IMR-90 (cell line): ENCODE measurements around the gene IGFBP7. TPM values are rescaled to one million over a fixed set of nuclear protein-coding genes. Genes with fewer than 3 reads are reported as not detected.

Experiments used
- ATAC-seq: fragments of 200-7000 bp; cut with Tn5 transposase; 2 replicates; pipeline ENCODE4 v1.9.1; 2020; ENCODE audit warnings: low read depth, mild to moderate bottlenecking, moderate library complexity
- BruUV-seq: library from RNA; stranded (reverse); fragments of 400-500 nt; replicated peaks from 2 replicates; lab custom pipeline; 2021; lab: Mats Ljungman, UMichigan
- CTCF ChIA-PET: fragments of 300-600 bp; formaldehyde crosslinking; extraction: SDS; loops from one replicate; lab custom pipeline; 2021; ENCODE audit warnings: antibody characterized with exemption; lab: Yijun Ruan, JAX
- POLR2A ChIA-PET: fragments of 300-600 bp; sonication (Branson Sonifier 250); formaldehyde crosslinking; loops from one replicate; lab custom pipeline; 2022; ENCODE audit warnings: antibody characterized with exemption; ENCODE audit not compliant: unreplicated experiment; lab: Charles Lee
- DNase-seq: peaks from one replicate; pipeline ENCODE4 v3.0.0; 2013
- H2AFZ ChIP-seq: replicated peaks from 2 replicates; pipeline ENCODE3; 2013; ENCODE audit warnings: low read length, mild to moderate bottlenecking; ENCODE audit not compliant: poor library complexity
- H2AK5ac ChIP-seq: 2 replicates; pipeline ENCODE4 v1.6.1; 2013; ENCODE audit warnings: low read depth, low read length, inconsistent platforms
- H2AK9ac ChIP-seq: replicated peaks from 2 replicates; pipeline ENCODE3; 2013; ENCODE audit warnings: mild to moderate bottlenecking, low read depth, low read length, moderate library complexity; ENCODE audit not compliant: poor library complexity
- H2BK120ac ChIP-seq: 2 replicates; pipeline ENCODE4 v1.6.1; 2013; ENCODE audit warnings: low read depth, low read length, inconsistent platforms
- H2BK15ac ChIP-seq: 3 replicates; pipeline ENCODE4 v1.6.1; 2013; ENCODE audit warnings: low read depth, low read length, inconsistent platforms
- H2BK20ac ChIP-seq: 2 replicates; pipeline ENCODE4 v1.6.1; 2013; ENCODE audit warnings: low read depth, mild to moderate bottlenecking, inconsistent platforms, low read length, moderate library complexity
- H2BK5ac ChIP-seq: 2 replicates; pipeline ENCODE4 v1.6.1; 2013; ENCODE audit warnings: mild to moderate bottlenecking, low read depth, low read length, inconsistent platforms; ENCODE audit not compliant: poor library complexity, severe bottlenecking
- H3K14ac ChIP-seq: replicated peaks from 2 replicates; pipeline ENCODE4 v1.6.1; 2013; ENCODE audit warnings: low read depth, low read length, inconsistent platforms
- H3K18ac ChIP-seq: 2 replicates; pipeline ENCODE4 v1.6.1; 2013; ENCODE audit warnings: low read depth, low read length, control low read depth
- H3K23ac ChIP-seq: 2 replicates; pipeline ENCODE4 v1.6.1; 2013; ENCODE audit warnings: low read depth, low read length, inconsistent platforms
- H3K27ac ChIP-seq: 2 replicates; pipeline ENCODE4 v1.5.1; 2013; ENCODE audit warnings: mild to moderate bottlenecking, control low read depth, low read length; ENCODE audit not compliant: insufficient read depth
- H3K27me3 ChIP-seq: 2 replicates; pipeline ENCODE4 v1.6.1; 2013; ENCODE audit warnings: low read length; ENCODE audit not compliant: control insufficient read depth, insufficient read depth
- H3K36me3 ChIP-seq: 2 replicates; pipeline ENCODE4 v1.6.1; 2013; ENCODE audit warnings: low read length, mixed read lengths; ENCODE audit not compliant: control insufficient read depth, insufficient read depth
- H3K4ac ChIP-seq: 2 replicates; pipeline ENCODE4 v1.6.1; 2013; ENCODE audit warnings: low read depth, low read length, inconsistent platforms
- H3K4me1 ChIP-seq: 2 replicates; pipeline ENCODE4 v1.6.1; 2013; ENCODE audit warnings: low read length, mixed read lengths; ENCODE audit not compliant: control insufficient read depth, insufficient read depth
- H3K4me2 ChIP-seq: 2 replicates; pipeline ENCODE4 v1.6.1; 2013; ENCODE audit warnings: low read depth, mild to moderate bottlenecking, control low read depth, low read length, moderate library complexity
- H3K4me3 ChIP-seq: 2 replicates; pipeline ENCODE4 v1.5.1; 2013; ENCODE audit warnings: low read depth, mild to moderate bottlenecking, control low read depth, low read length, moderate library complexity; ENCODE audit not compliant: insufficient read depth
- H3K56ac ChIP-seq: 2 replicates; pipeline ENCODE4 v1.6.1; 2013; ENCODE audit warnings: low read length, inconsistent platforms; ENCODE audit not compliant: insufficient read depth; ENCODE audit errors: extremely low read depth
- H3K79me1 ChIP-seq, 2 experiments: 2 replicates each; pipeline ENCODE4 v1.6.1; 2013; ENCODE audit warnings: low read length in 2 of 2, inconsistent platforms in 1 of 2, low read depth in 1 of 2
- H3K9ac ChIP-seq: 2 replicates; pipeline ENCODE4 v1.6.1; 2013; ENCODE audit warnings: low read depth, low read length, control low read depth
- H3K9me1 ChIP-seq: 2 replicates; pipeline ENCODE4 v1.6.1; 2013; ENCODE audit warnings: low read length, inconsistent platforms; ENCODE audit not compliant: insufficient read depth
- H3K9me3 ChIP-seq: 2 replicates; pipeline ENCODE4 v1.6.1; 2013; ENCODE audit warnings: low read length; ENCODE audit not compliant: control insufficient read depth, insufficient read depth
- H4K20me1 ChIP-seq: 2 replicates; pipeline ENCODE4 v1.6.1; 2013; ENCODE audit warnings: low read length, inconsistent platforms; ENCODE audit not compliant: insufficient read depth
- H4K5ac ChIP-seq: 2 replicates; pipeline ENCODE4 v1.6.1; 2013; ENCODE audit warnings: mild to moderate bottlenecking, low read depth, low read length, control low read depth
- H4K8ac ChIP-seq, 2 experiments: 2 replicates each; pipeline ENCODE4 v1.6.1; 2013; ENCODE audit warnings: low read depth in 2 of 2, low read length in 2 of 2, control low read depth in 1 of 2, inconsistent platforms in 1 of 2
- H4K91ac ChIP-seq: 2 replicates; pipeline ENCODE4 v1.6.1; 2013; ENCODE audit warnings: low read depth, low read length, inconsistent platforms; ENCODE audit not compliant: insufficient read depth
- CTCF ChIP-seq: conservative IDR thresholded peaks from 2 replicates; pipeline ENCODE4 v1.5.1; 2012; ENCODE audit warnings: mild to moderate bottlenecking, low read depth, low read length, improper control_type of control experiment
- MXI1 ChIP-seq: IDR thresholded peaks from 2 replicates; pipeline ENCODE4 v1.6.1; 2012; ENCODE audit warnings: low read depth, mild to moderate bottlenecking, low read length, moderate library complexity, borderline replicate concordance
- USF2 ChIP-seq: fragments of 150-350 bp; IDR thresholded peaks from 2 replicates; pipeline ENCODE4 v1.6.1; 2017; ENCODE audit warnings: mild to moderate bottlenecking, antibody characterized with exemption, low read length, low read depth
- WGBS, 2 experiments: methylation state at CpG; one replicate each; pipeline versions ENCODE4 v1.1.5 to v1.1.7; 2013; ENCODE audit warnings: missing lambda C conversion rate in 2 of 2; ENCODE audit not compliant: insufficient read length in 1 of 2; ENCODE audit errors: extremely low coverage in 2 of 2; 5-methylcytosine and 5-hydroxymethylcytosine counted together
- dilution Hi-C: fragments of 300-500 bp; cut with HindIII; formaldehyde crosslinking; loops from one replicate; pipeline ENCODE4 v1.14.3; 2018; ENCODE audit warnings: low sequenced_read_pairs; ENCODE audit not compliant: unreplicated experiment
- in situ Hi-C: fragments of 300-500 bp; cut with MboI; formaldehyde crosslinking; loops from 3 replicates; pipeline ENCODE4 v1.14.3; 2019; ENCODE audit warnings: low sequenced_read_pairs, inconsistent platforms, mixed read lengths
- intact Hi-C: fragments of 100-400 bp; cut with micrococcal nuclease; formaldehyde crosslinking; loops from 2 replicates; pipeline ENCODE4 v1.10.0; 2022
- polyA plus RNA-seq, 3 experiments: library from polyadenylated mRNA; depleted of rRNA; stranded (reverse); fragments of >200 nt; gene quantifications; 2 replicates each; pipeline ENCODE4 v1.2.3, GENCODE V29; 2012; ENCODE audit warnings: low replicate concordance in 1 of 3
- total RNA-seq: library from RNA; depleted of rRNA; stranded (reverse); fragments of >200 nt; gene quantifications from 2 replicates; pipeline ENCODE4 v1.2.3, GENCODE V29; 2012

IGFBP7 gene
- total and polyA plus RNA-seq, 2 of the 4 experiments (the other 2 are of a cell fraction) = 33.2 to 267 TPM

GRCh38 chr4:57149833-57150232 lies 39.6 kb upstream of the IGFBP7 start:
- H4K91ac ChIP-seq = no peak overlapping the region
- 100% methylated on average over 2 of the region's 2 CpGs; no CpG with 5 or more reads in 1 of the 2 experiments for WGBS, 2 experiments
- no peak overlapping the region for H3K4me2 ChIP-seq
- TF ChIP-seq USF2 (no peak), MXI1 (no peak), CTCF (no peak)
- H3K27me3 ChIP-seq = no peaks in the 10 kb centered on the region
- intact Hi-C loops (no loop called here), in situ Hi-C loops (no loop called here), dilution Hi-C loops (no loop called here)
- H2BK120ac ChIP-seq = no peak overlapping the region; the same call in 1 of the 2 replicates
- no peak overlapping the region for H3K14ac ChIP-seq
- no TSS peak for BruUV-seq
- peaks cover 3% of the 10 kb centered on the region for H3K9me1 ChIP-seq
- no peak overlapping the region for H2AK9ac ChIP-seq
- H3K23ac ChIP-seq = no peak overlapping the region
- H3K9me3 ChIP-seq = no peaks in the 10 kb centered on the region
- no peak overlapping the region for H3K4me3 ChIP-seq
- H3K79me1 ChIP-seq = no peaks in the 10 kb centered on the region
- no peak overlapping the region for H2BK20ac ChIP-seq
- no peak overlapping the region for H3K18ac ChIP-seq
- POLR2A ChIA-PET = no interaction called here
- H3K9ac ChIP-seq = no peak overlapping the region
- no peak overlapping the region for H3K56ac ChIP-seq
- no peak overlapping the region for H2BK15ac ChIP-seq
- H4K5ac ChIP-seq = no peak overlapping the region
- H3K4ac ChIP-seq = no peak overlapping the region
- no peak for DNase-seq
- H3K27ac ChIP-seq = no peak overlapping the region
- H2BK5ac ChIP-seq = no peak overlapping the region
- H2AFZ ChIP-seq = no peak overlapping the region
- no peak overlapping the region for H2AK5ac ChIP-seq
- H4K8ac ChIP-seq = no peak overlapping the region
- CTCF ChIA-PET = no interaction called here
- ATAC-seq = no peak
- H3K36me3 ChIP-seq = no peaks in the 10 kb centered on the region
- peaks cover 8% of the 10 kb centered on the region for H3K4me1 ChIP-seq
- no peaks in the 10 kb centered on the region for H4K20me1 ChIP-seq
